Sigmoid colon (tissue), 7 donors: ENCODE data around the gene SPSB1. TPM values are rescaled to one million over a fixed set of nuclear protein-coding genes. Genes with fewer than 3 reads are reported as not detected.

Experiments
- DNase-seq: peaks from one replicate; pipeline ENCODE4 v3.0.0-alpha.2; 2019
- H3K27ac ChIP-seq, 4 donors: fragments of 200-600 bp; sonication (generic); one replicate each; pipeline ENCODE4 v1.5.1; 2016 to 2019; ENCODE audit warnings: mild to moderate bottlenecking in 1 of 4
- H3K27me3 ChIP-seq, 3 donors: fragments of 200-600 bp; sonication (generic); one replicate each; pipeline ENCODE4 v1.5.1; 2019; ENCODE audit warnings: mild to moderate bottlenecking in 1 of 3
- H3K36me3 ChIP-seq, 4 donors: fragments of 200-600 bp; sonication (generic); one replicate each; pipeline ENCODE4 v1.5.1; 2016 to 2019
- H3K4me1 ChIP-seq, 4 donors: fragments of 200-600 bp; sonication (generic); one replicate each; pipeline ENCODE4 v1.5.1; 2017 to 2019
- H3K4me3 ChIP-seq, 4 donors: fragments of 200-600 bp; sonication (generic); one replicate each; pipeline ENCODE4 v1.5.1; 2017 to 2019; ENCODE audit warnings: mild to moderate bottlenecking in 2 of 4, moderate library complexity in 1 of 4
- H3K9me3 ChIP-seq, 4 donors: fragments of 200-600 bp in 3 of 4; sonication (generic) in 3 of 4; one replicate each; pipeline versions ENCODE4 v1.5.1 to v1.6.1; 2013 to 2019
- CTCF ChIP-seq, 4 experiments: fragments of 450-650 bp in 3 of 4; fragments of 200-600 bp in 1 of 4; IDR thresholded peaks; one replicate each; pipeline ENCODE4 v1.5.1; 2016 to 2019; ENCODE audit warnings: antibody characterized with exemption in 4 of 4, mild to moderate bottlenecking in 3 of 4, moderate library complexity in 2 of 4
- EP300 ChIP-seq, 4 donors: sonication (generic); formaldehyde crosslinking; IDR thresholded peaks; one replicate each; pipeline ENCODE4 v1.6.1; 2017; ENCODE audit warnings: antibody characterized with exemption in 4 of 4
- POLR2A ChIP-seq, 2 donors: fragments of 450-650 bp; IDR thresholded peaks; one replicate each; pipeline ENCODE4 v1.6.1; 2016; ENCODE audit warnings: antibody characterized with exemption in 2 of 2, mild to moderate bottlenecking in 2 of 2, moderate library complexity in 2 of 2
- POLR2AphosphoS5 ChIP-seq, 4 donors: sonication (generic); formaldehyde crosslinking; IDR thresholded peaks; one replicate each; pipeline ENCODE4 v1.6.1; 2017; ENCODE audit warnings: antibody characterized with exemption in 4 of 4
- WGBS, 2 donors: extraction: QIAGEN DNeasy Blood & Tissue Kit; methylation state at CpG; one replicate each; pipeline ENCODE4 v1.1.7; 2013; 5-methylcytosine and 5-hydroxymethylcytosine counted together
- intact Hi-C: fragments of 100-400 bp; cut with DNase I; formaldehyde crosslinking; loops from one replicate; pipeline ENCODE4 v1.15.1; 2023
- polyA plus RNA-seq, 3 donors: library from polyadenylated mRNA; stranded (reverse); fragments of 200-250 nt; gene quantifications; one replicate each; pipeline ENCODE4 v1.2.3, GENCODE V29; 2013
- total RNA-seq, 4 donors: library from RNA; depleted of rRNA; stranded (reverse); fragments of >200 nt; gene quantifications; one replicate each; pipeline ENCODE4 v1.1.0, GENCODE V29; 2016
- donor health status: healthy with polysubstance abuse.
- donor health status: Bipolar disorder and iron deficiency.
- donor health status: healthy.

SPSB1 gene
- total and polyA plus RNA-seq, 7 donors = 17.4 to 34.3 (median 26.4) TPM

GRCh38 chr1:9324246-9325096 lies 31.8 kb downstream of the SPSB1 start:
- intact Hi-C loops = no loop called here
- TF ChIP-seq EP300 (IDR thresholded peaks at IDR 0.05) (no peak), POLR2AphosphoS5 (IDR thresholded peaks at IDR 0.05) (no peak), POLR2A (IDR thresholded peaks at IDR 0.05) (no peak)
- Histone ChIP-seq H3K9me3 (no peaks in the 10 kb centered on the region), H3K4me1 (peaks cover 0 to 99% (median 89%) of the 10 kb centered on the region in 4 donors), H3K27me3 (no peaks in the 10 kb centered on the region), H3K4me3 (peak overlapping the region in 1 of 4 donors; percentile 0), H3K27ac (peak overlapping the region; percentile 45 to 87 (median 86)), H3K36me3 (no peaks in the 10 kb centered on the region)
- DNase-seq = no peak
- 86 to 90% methylated on average over 33 of the region's 33 CpGs for WGBS, 2 donors

GRCh38 chr1:9326596-9326995 lies 33.9 kb downstream of the SPSB1 start:
- intact Hi-C loops = no loop called here
- WGBS, 2 donors = 68 to 69% methylated on average over 9 of the region's 9 CpGs
- H3K27ac ChIP-seq = peak overlapping the region; percentile 45 to 87 (median 86)
- H3K36me3 ChIP-seq = no peaks in the 10 kb centered on the region
- no peak for DNase-seq
- H3K9me3 ChIP-seq = no peaks in the 10 kb centered on the region
- H3K27me3 ChIP-seq = no peaks in the 10 kb centered on the region
- TF ChIP-seq POLR2A (IDR thresholded peaks at IDR 0.05) = no peak
- peak in 2 of 4 donors; percentile 10 to 55 for TF ChIP-seq POLR2AphosphoS5 (IDR thresholded peaks at IDR 0.05)
- no peak overlapping the region for H3K4me3 ChIP-seq
- peaks cover 0 to 80% (median 69%) of the 10 kb centered on the region in 4 donors for H3K4me1 ChIP-seq

- H3K4me3 ChIP-seq = no peak overlapping the region
- TF ChIP-seq EP300 (IDR thresholded peaks at IDR 0.05) (no peak), CTCF (IDR thresholded peaks at IDR 0.05) (no peak), POLR2A (IDR thresholded peaks at IDR 0.05) (no peak), POLR2AphosphoS5 (IDR thresholded peaks at IDR 0.05) (no peak)
- H3K4me1 ChIP-seq = peaks cover 0 to 73% (median 54%) of the 10 kb centered on the region in 4 donors
- intact Hi-C loops = no loop called here
- no peaks in the 10 kb centered on the region for H3K27me3 ChIP-seq
- 69 to 83% methylated on average over 9 of the region's 9 CpGs for WGBS, 2 donors
- H3K9me3 ChIP-seq = no peaks in the 10 kb centered on the region
- H3K36me3 ChIP-seq = no peaks in the 10 kb centered on the region
- H3K27ac ChIP-seq = peak overlapping the region; percentile 6 to 87 (median 86)
- no peak for DNase-seq
Observed at GRCh38 chr1:9328201-9328600, 35.5 kb downstream of the SPSB1 start.

GRCh38 chr1:9328715-9329114 lies 36.0 kb downstream of the SPSB1 start:
- Histone ChIP-seq H3K4me3 (no peak overlapping the region), H3K4me1 (peaks cover 0 to 73% (median 49%) of the 10 kb centered on the region in 4 donors), H3K27ac (peak overlapping the region; percentile 6 to 87 (median 86)), H3K27me3 (no peaks in the 10 kb centered on the region), H3K9me3 (no peaks in the 10 kb centered on the region), H3K36me3 (peaks cover 0 to 3% (median 0%) of the 10 kb centered on the region in 4 donors)
- TF ChIP-seq POLR2A (IDR thresholded peaks at IDR 0.05) (no peak), POLR2AphosphoS5 (IDR thresholded peaks at IDR 0.05) (no peak), EP300 (IDR thresholded peaks at IDR 0.05) (no peak), CTCF (IDR thresholded peaks at IDR 0.05) (no peak)
- no peak for DNase-seq
- WGBS, 2 donors = 42 to 81% methylated on average over 12 of the region's 12 CpGs
- intact Hi-C loops = no loop called here

GRCh38 chr1:9331016-9331415 lies 38.3 kb downstream of the SPSB1 start:
- H3K27me3 ChIP-seq = no peaks in the 10 kb centered on the region
- H3K27ac ChIP-seq = peak overlapping the region in 1 of 4 donors; percentile 57
- peaks cover 0 to 72% (median 29%) of the 10 kb centered on the region in 4 donors for H3K4me1 ChIP-seq
- no peaks in the 10 kb centered on the region for H3K9me3 ChIP-seq
- no peak overlapping the region for H3K4me3 ChIP-seq
- H3K36me3 ChIP-seq = peaks cover 0 to 3% (median 0%) of the 10 kb centered on the region in 4 donors
- TF ChIP-seq EP300 (IDR thresholded peaks at IDR 0.05) = no peak
- no peak for TF ChIP-seq CTCF (IDR thresholded peaks at IDR 0.05)
- no peak for TF ChIP-seq POLR2A (IDR thresholded peaks at IDR 0.05)
- TF ChIP-seq POLR2AphosphoS5 (IDR thresholded peaks at IDR 0.05) = no peak
- 19 to 60% methylated on average over 8 of the region's 8 CpGs for WGBS, 2 donors
- no peak for DNase-seq
- intact Hi-C loops = no loop called here
